H1 (cell line): Measurements from ENCODE around the gene KRTDAP. TPM values are rescaled to one million over a fixed set of nuclear protein-coding genes. Genes with fewer than 3 reads are reported as not detected.

Experiments used
- CTCF ChIA-PET: fragments of 300-600 bp; sonication (Branson Sonifier 250); formaldehyde crosslinking; loops from one replicate; lab custom pipeline; 2021; ENCODE audit not compliant: partially characterized antibody; lab: Charles Lee
- POLR2A ChIA-PET: fragments of 300-600 bp; sonication (Branson Sonifier 250); formaldehyde crosslinking; loops from one replicate; lab custom pipeline; 2021; ENCODE audit warnings: inconsistent platforms; ENCODE audit not compliant: partially characterized antibody; lab: Charles Lee
- DNase-seq, 2 experiments: peaks; one replicate each; pipeline versions ENCODE4 v3.0.0 to v3.0.0-alpha.2; 2010 to 2022; ENCODE audit warnings: low spot score in 2 of 2, low read depth in 1 of 2, mixed read lengths in 1 of 2
- FAIRE-seq: peaks from 2 replicates; lab custom pipeline; 2011; peaks lifted over from hg19 to GRCh38; lab: Jason Lieb, UNC
- H2AFZ ChIP-seq: 2 replicates; pipeline ENCODE4 v1.8.1; 2012; ENCODE audit warnings: low read length, inconsistent platforms
- H2AK5ac ChIP-seq: 2 replicates; pipeline ENCODE4 v1.6.1; 2013; ENCODE audit warnings: low read depth, low read length
- H2BK120ac ChIP-seq: replicated peaks from 2 replicates; pipeline ENCODE3; 2013; ENCODE audit warnings: low read depth, low read length, inconsistent platforms
- H2BK12ac ChIP-seq: 2 replicates; pipeline ENCODE4 v1.6.1; 2013; ENCODE audit warnings: low read depth, low read length
- H2BK15ac ChIP-seq: 2 replicates; pipeline ENCODE4 v1.6.1; 2013; ENCODE audit warnings: low read length
- H2BK20ac ChIP-seq: 2 replicates; pipeline ENCODE4 v1.6.1; 2013; ENCODE audit warnings: low read length
- H2BK5ac ChIP-seq: 2 replicates; pipeline ENCODE4 v1.6.1; 2013; ENCODE audit warnings: low read depth, low read length
- H3K14ac ChIP-seq: 2 replicates; pipeline ENCODE4 v1.6.1; 2013; ENCODE audit warnings: inconsistent platforms; ENCODE audit not compliant: insufficient read length
- H3K18ac ChIP-seq: 2 replicates; pipeline ENCODE4 v1.6.1; 2013; ENCODE audit warnings: low read length; ENCODE audit errors: extremely low read depth
- H3K23ac ChIP-seq: 2 replicates; pipeline ENCODE4 v1.6.1; 2013; ENCODE audit warnings: inconsistent platforms; ENCODE audit not compliant: insufficient read length
- H3K23me2 ChIP-seq: 2 replicates; pipeline ENCODE4 v1.6.1; 2013; ENCODE audit warnings: low read depth, low read length
- H3K27ac ChIP-seq: 2 replicates; pipeline ENCODE4 v1.6.1; 2011; ENCODE audit warnings: low read depth, low read length, inconsistent platforms
- H3K27me3 ChIP-seq, 4 experiments: replicated peaks in 1 of 4; 1 replicate in 1 of 4; 2 replicates in 3 of 4; pipeline versions ENCODE4 v1.6.1 to v1.8.1; 2011 to 2013; ENCODE audit warnings: low read length in 3 of 4, mild to moderate bottlenecking in 3 of 4, inconsistent platforms in 2 of 4, mixed read lengths in 2 of 4, moderate library complexity in 1 of 4; ENCODE audit not compliant: control insufficient read depth in 3 of 4, insufficient read depth in 3 of 4; ENCODE audit errors: extremely low read depth in 1 of 4
- H3K36me3 ChIP-seq, 4 experiments: 2 replicates each; pipeline versions ENCODE4 v1.6.1 to v1.8.1; 2011 to 2013; ENCODE audit warnings: mild to moderate bottlenecking in 4 of 4, low read length in 3 of 4, moderate library complexity in 2 of 4, control low read depth in 1 of 4, inconsistent platforms in 1 of 4; ENCODE audit not compliant: insufficient read depth in 4 of 4, control insufficient read depth in 2 of 4
- H3K4ac ChIP-seq: replicated peaks from 2 replicates; pipeline ENCODE3; 2013; ENCODE audit warnings: low read length, low read depth, mixed read lengths, inconsistent platforms; ENCODE audit not compliant: insufficient read length
- H3K4me1 ChIP-seq, 4 experiments: replicated peaks in 1 of 4; 1 replicate in 1 of 4; 2 replicates in 3 of 4; pipeline versions ENCODE4 v1.6.1 to v1.8.1; 2011 to 2013; ENCODE audit warnings: low read length in 3 of 4, inconsistent platforms in 2 of 4, mixed read lengths in 1 of 4; ENCODE audit not compliant: insufficient read depth in 4 of 4, control insufficient read depth in 3 of 4
- H3K4me2 ChIP-seq, 2 experiments: 2 replicates each; pipeline versions ENCODE4 v1.6.1 to v1.8.1; 2011 to 2013; ENCODE audit warnings: low read depth in 2 of 2, low read length in 2 of 2, control low read depth in 1 of 2, inconsistent platforms in 1 of 2, mild to moderate bottlenecking in 1 of 2; ENCODE audit not compliant: insufficient read depth in 1 of 2
- H3K4me3 ChIP-seq, 4 experiments: fragments of 200-600, 300-600 bp in 1 of 4; sonication (generic), shearing (Covaris generic), sonication (Bioruptor Twin) in 1 of 4; 2 replicates each; pipeline versions ENCODE4 v1.5.1 to v1.8.1; 2011 to 2016; ENCODE audit warnings: low read length in 4 of 4, low read depth in 3 of 4, control low read depth in 2 of 4, inconsistent platforms in 2 of 4, mild to moderate bottlenecking in 2 of 4, mixed read lengths in 1 of 4, moderate library complexity in 1 of 4; ENCODE audit not compliant: insufficient read depth in 2 of 4; ENCODE audit errors: extremely low read depth in 1 of 4
- H3K56ac ChIP-seq: replicated peaks from 2 replicates; pipeline ENCODE3; 2013; ENCODE audit warnings: low read depth, mild to moderate bottlenecking, mixed read lengths, low read length, inconsistent platforms; ENCODE audit not compliant: insufficient read length
- H3K79me1 ChIP-seq: 2 replicates; pipeline ENCODE4 v1.6.1; 2013; ENCODE audit warnings: low read depth, low read length, control low read depth
- H3K79me2 ChIP-seq, 2 experiments: 2 replicates each; pipeline versions ENCODE4 v1.6.1 to v1.8.1; 2012 to 2013; ENCODE audit warnings: low read length in 2 of 2, mild to moderate bottlenecking in 2 of 2, inconsistent platforms in 1 of 2; ENCODE audit not compliant: insufficient read depth in 2 of 2, control insufficient read depth in 1 of 2
- H3K9ac ChIP-seq, 4 experiments: replicated peaks in 1 of 4; 1 replicate in 1 of 4; 2 replicates in 3 of 4; pipeline versions ENCODE4 v1.6.1 to v1.8.1; 2011 to 2013; ENCODE audit warnings: low read depth in 3 of 4, low read length in 3 of 4, control low read depth in 2 of 4, mild to moderate bottlenecking in 2 of 4, moderate library complexity in 2 of 4, inconsistent platforms in 1 of 4; ENCODE audit errors: extremely low read depth in 1 of 4
- H3K9me3 ChIP-seq, 2 experiments: 2 replicates each; pipeline versions ENCODE4 v1.6.1 to v1.8.1; 2012 to 2013; ENCODE audit warnings: mild to moderate bottlenecking in 2 of 2, moderate library complexity in 2 of 2, control low read depth in 1 of 2, inconsistent platforms in 1 of 2, low read depth in 1 of 2, low read length in 1 of 2, mixed read lengths in 1 of 2; ENCODE audit not compliant: insufficient read depth in 2 of 2
- H4K20me1 ChIP-seq, 2 experiments: replicated peaks in 1 of 2; 2 replicates each; pipeline versions ENCODE3 to v1.8.1; 2011 to 2013; ENCODE audit warnings: inconsistent platforms in 2 of 2, low read length in 2 of 2, mild to moderate bottlenecking in 1 of 2; ENCODE audit not compliant: insufficient read depth in 2 of 2, control insufficient read depth in 1 of 2
- H4K5ac ChIP-seq: 2 replicates; pipeline ENCODE4 v1.6.1; 2013; ENCODE audit warnings: low read length, low read depth, mixed read lengths, inconsistent platforms; ENCODE audit not compliant: insufficient read length
- H4K8ac ChIP-seq: 2 replicates; pipeline ENCODE4 v1.8.0; 2013; ENCODE audit warnings: mild to moderate bottlenecking, moderate library complexity, low read length, inconsistent platforms; ENCODE audit not compliant: insufficient read depth; ENCODE audit errors: extremely low read depth
- H4K91ac ChIP-seq: replicated peaks from 2 replicates; pipeline ENCODE3; 2013; ENCODE audit warnings: low read length, mixed read lengths, inconsistent platforms; ENCODE audit not compliant: insufficient read length
- RAD21 ChIP-seq, 2 experiments: IDR thresholded peaks in 1 of 2; conservative IDR thresholded peaks in 1 of 2; 2 replicates each; pipeline ENCODE4 v1.6.1; 2011; ENCODE audit warnings: low read depth in 2 of 2, low read length in 2 of 2, improper control_type of control experiment in 1 of 2, inconsistent platforms in 1 of 2, mild to moderate bottlenecking in 1 of 2, moderate library complexity in 1 of 2
- SIX5 ChIP-seq: IDR thresholded peaks from 2 replicates; pipeline ENCODE4 v1.6.1; 2011; ENCODE audit warnings: mild to moderate bottlenecking, low read depth, low read length
- WGBS, 2 experiments: shearing (Covaris generic) in 1 of 2; methylation state at CpG; one replicate each; pipeline versions ENCODE4 v1.1.6 to v1.1.7; 2013 to 2015; ENCODE audit warnings: low lambda C conversion rate in 2 of 2, mixed read lengths in 2 of 2, inconsistent platforms in 1 of 2, low coverage in 1 of 2, missing lambda C conversion rate in 1 of 2; ENCODE audit not compliant: insufficient replicate concordance in 2 of 2, insufficient coverage in 1 of 2, insufficient read length in 1 of 2; ENCODE audit errors: extremely low coverage in 1 of 2, missing lambda C conversion rate in 1 of 2; 5-methylcytosine and 5-hydroxymethylcytosine counted together
- polyA plus RNA-seq, 7 experiments: library from polyadenylated mRNA; depleted of rRNA in 3 of 7; stranded (reverse) in 5 of 7; unstranded in 2 of 7; fragments of >200 nt in 5 of 7; fragments of 200-250 nt in 2 of 7; gene quantifications; 1 replicate in 5 of 7; 2 replicates in 1 of 7; 4 replicates in 1 of 7; pipeline versions ENCODE4 v1.2.1 to v1.2.3, GENCODE V29; 2011 to 2013; ENCODE audit warnings: missing spikeins in 2 of 7, mixed read lengths in 2 of 7
- total RNA-seq: library from RNA; stranded (reverse); fragmentation: NEBNext Ultra II Directional; extraction: Animal tissue kit (Norgen Biotek cat#: 25700); gene quantifications from 2 replicates; pipeline ENCODE4 v1.2.1, GENCODE V29; 2021
- TF ChIP-seq, protein P1 (sequence below), 3 experiments: IDR thresholded peaks; 1 replicate in 2 of 3; 2 replicates in 1 of 3; pipeline versions ENCODE4 v1.5.1 to v1.6.1; 2011; ENCODE audit warnings: low read length in 3 of 3, mild to moderate bottlenecking in 3 of 3, inconsistent platforms in 2 of 3, low read depth in 1 of 3, moderate library complexity in 1 of 3; ENCODE audit not compliant: insufficient read depth in 1 of 3; ENCODE audit errors: control extremely low read depth in 1 of 3

Gene KRTDAP
- total and polyA plus RNA-seq, 2 of the 8 experiments (the other 6 are each of a cell fraction or from before 2014, with no cell fraction given), result 0.69 to 0.88 TPM

GRCh38 chr19:35478794-35479677, 11.2 kb downstream of the KRTDAP start:
- TF ChIP-seq, protein P1, sequence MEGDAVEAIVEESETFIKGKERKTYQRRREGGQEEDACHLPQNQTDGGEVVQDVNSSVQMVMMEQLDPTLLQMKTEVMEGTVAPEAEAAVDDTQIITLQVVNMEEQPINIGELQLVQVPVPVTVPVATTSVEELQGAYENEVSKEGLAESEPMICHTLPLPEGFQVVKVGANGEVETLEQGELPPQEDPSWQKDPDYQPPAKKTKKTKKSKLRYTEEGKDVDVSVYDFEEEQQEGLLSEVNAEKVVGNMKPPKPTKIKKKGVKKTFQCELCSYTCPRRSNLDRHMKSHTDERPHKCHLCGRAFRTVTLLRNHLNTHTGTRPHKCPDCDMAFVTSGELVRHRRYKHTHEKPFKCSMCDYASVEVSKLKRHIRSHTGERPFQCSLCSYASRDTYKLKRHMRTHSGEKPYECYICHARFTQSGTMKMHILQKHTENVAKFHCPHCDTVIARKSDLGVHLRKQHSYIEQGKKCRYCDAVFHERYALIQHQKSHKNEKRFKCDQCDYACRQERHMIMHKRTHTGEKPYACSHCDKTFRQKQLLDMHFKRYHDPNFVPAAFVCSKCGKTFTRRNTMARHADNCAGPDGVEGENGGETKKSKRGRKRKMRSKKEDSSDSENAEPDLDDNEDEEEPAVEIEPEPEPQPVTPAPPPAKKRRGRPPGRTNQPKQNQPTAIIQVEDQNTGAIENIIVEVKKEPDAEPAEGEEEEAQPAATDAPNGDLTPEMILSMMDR (IDR thresholded peaks at IDR 0.05; ENCODE audit: control extremely low read depth in 1 of 3, insufficient read depth in 1 of 3, low read depth in 1 of 3, low read length in 3 of 3), result peak in 1 of 3 experiments; percentile 10; a peak in 1 of 4 replicates
- TF ChIP-seq SIX5 (no peak), RAD21 (IDR thresholded peaks at IDR 0.05 in 1 of 2, conservative IDR thresholded peaks at IDR 0.05 in 1 of 2; ENCODE audit: low read depth in 2 of 2, low read length in 2 of 2) (no peak; a peak in 1 of 4 replicates)
- H2AFZ ChIP-seq, result no peak overlapping the region
- no peak overlapping the region for H2BK20ac ChIP-seq
- H3K9me3 ChIP-seq, result no peaks in the 10 kb centered on the region
- H3K27me3 ChIP-seq, result no peaks in the 10 kb centered on the region
- no peak overlapping the region for H3K27ac ChIP-seq
- no peak overlapping the region for H2AK5ac ChIP-seq
- no peak overlapping the region for H2BK15ac ChIP-seq
- CTCF ChIA-PET, result interaction anchor here (0.7 to 3.1 kb wide), 9 partner anchors 9 to 193 kb away, joined by 3 to 19 read pairs (median 4); no protein-coding TSS in a partner anchor
- no peaks in the 10 kb centered on the region for H3K4me1 ChIP-seq
- H2BK120ac ChIP-seq, result no peak overlapping the region
- FAIRE-seq, result no peak
- no peak overlapping the region for H3K14ac ChIP-seq
- H3K4me2 ChIP-seq, result no peak overlapping the region
- peak overlapping the region; percentile 20; the same call in 1 of the 2 replicates for H4K8ac ChIP-seq
- H2BK12ac ChIP-seq, result no peak overlapping the region
- H4K5ac ChIP-seq, result no peak overlapping the region
- H3K4ac ChIP-seq, result no peak overlapping the region
- H3K79me1 ChIP-seq, result no peaks in the 10 kb centered on the region
- H3K9ac ChIP-seq, result no peak overlapping the region
- no peaks in the 10 kb centered on the region for H3K23me2 ChIP-seq
- H4K91ac ChIP-seq, result no peak overlapping the region
- H3K79me2 ChIP-seq, result no peaks in the 10 kb centered on the region
- H3K36me3 ChIP-seq, result no peaks in the 10 kb centered on the region
- POLR2A ChIA-PET, result no interaction called here
- H3K23ac ChIP-seq, result no peak overlapping the region
- H3K4me3 ChIP-seq, result no peak overlapping the region
- DNase-seq, result no peak
- H3K56ac ChIP-seq, result no peak overlapping the region
- H2BK5ac ChIP-seq, result no peak overlapping the region
- WGBS, 2 experiments, result 90% methylated on average over 21 of the region's 21 CpGs; no CpG with 5 or more reads in 1 of the 2 experiments
- H4K20me1 ChIP-seq, result no peaks in the 10 kb centered on the region
- H3K18ac ChIP-seq, result no peak overlapping the region
